ENCODE measurements around the gene BMP10.

The BMP10 gene

DNA sequence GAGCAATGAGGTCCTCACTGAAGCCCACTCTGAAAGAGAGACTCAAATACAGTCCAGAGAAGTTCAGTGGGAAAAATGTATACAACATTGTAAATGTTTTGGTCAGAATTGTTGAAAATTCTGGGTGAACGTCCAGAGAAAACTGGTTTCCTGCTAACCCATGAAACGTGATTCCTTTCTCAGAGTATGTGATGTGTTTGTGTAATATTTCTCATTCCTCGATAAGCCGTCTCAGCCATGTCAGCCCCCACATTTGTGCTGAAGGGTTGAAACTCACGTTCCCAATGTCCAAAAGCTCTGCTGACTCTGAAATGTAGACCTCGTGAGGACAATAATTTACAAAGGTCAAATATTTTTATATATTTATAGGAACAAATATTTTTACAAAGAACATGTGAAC, 51.6 kb downstream of the BMP10 start:
- DNase-seq (ENCODE audit: low read depth in 1 of 2, low spot score in 1 of 2): no peak
- in situ Hi-C loops (cut with HindIII; ENCODE audit: low pct_unique_long_range_greater_than_20kb, low sequenced_read_pairs): no loop called here
- TF ChIP-seq JUND (IDR thresholded peaks at IDR 0.05; ENCODE audit: low read depth): no peak

- DNase-seq (ENCODE audit: low read depth in 1 of 2, low spot score in 1 of 2): no peak
- in situ Hi-C loops (cut with HindIII; ENCODE audit: low pct_unique_long_range_greater_than_20kb, low sequenced_read_pairs): no loop called here
- TF ChIP-seq JUND (IDR thresholded peaks at IDR 0.05; ENCODE audit: low read depth): no peak
These were observed 53.9 kb downstream of the BMP10 start for GRCh38 chr2:68817306-68817705.
